ENCODE data around the gene ENDOG.

DNA sequence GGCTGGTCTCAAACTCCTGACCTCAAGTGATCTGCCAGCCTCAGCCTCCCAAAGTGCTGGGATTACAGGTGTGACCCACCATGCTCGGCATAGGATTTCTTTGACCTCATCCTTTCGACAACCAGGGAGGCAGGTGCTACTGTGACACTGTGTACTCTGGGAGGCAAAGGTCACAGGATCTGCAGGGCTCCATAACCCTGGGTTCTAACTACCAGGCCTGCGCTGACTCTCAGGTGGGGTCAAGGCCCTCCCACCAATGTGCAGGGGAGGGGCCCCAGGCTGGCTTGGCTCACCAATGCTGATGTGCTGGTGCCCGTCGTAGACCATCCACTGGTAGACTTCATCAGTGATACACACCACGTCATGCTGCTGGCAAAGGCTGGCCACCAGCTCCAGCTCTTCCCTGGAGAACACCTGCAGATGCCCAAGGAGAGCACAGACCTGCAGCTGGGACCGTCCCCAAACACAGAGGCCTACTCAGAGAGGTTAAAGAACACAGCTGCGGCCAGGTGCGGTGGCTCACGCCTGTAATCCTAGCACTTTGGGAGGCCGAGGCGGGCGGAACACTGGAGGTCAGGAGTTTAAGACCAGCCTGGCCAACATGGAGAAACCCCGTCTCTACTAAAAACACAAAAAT, 18.3 kb downstream of the ENDOG start:
- TF ChIP-seq EZH2 (IDR thresholded peaks at IDR 0.05; ENCODE audit: insufficient read depth, poor library complexity, severe bottlenecking) (no peak), EZH2phosphoT487 (IDR thresholded peaks at IDR 0.05; ENCODE audit: insufficient read depth, low read depth) (no peak)

Measured in GM23248 (cell line).